ENCODE data around the gene DNAH10.
"Not testable (repeated sequence)": the region's sequence is repeated elsewhere in the genome, so short reads cannot be mapped to it uniquely, and the experiment has no call there.

Gene DNAH10

GRCh38 chr12:123891011-123891410 is 128.9 kb downstream of the DNAH10 start:
- DNase-seq, result no peak

DNA sequence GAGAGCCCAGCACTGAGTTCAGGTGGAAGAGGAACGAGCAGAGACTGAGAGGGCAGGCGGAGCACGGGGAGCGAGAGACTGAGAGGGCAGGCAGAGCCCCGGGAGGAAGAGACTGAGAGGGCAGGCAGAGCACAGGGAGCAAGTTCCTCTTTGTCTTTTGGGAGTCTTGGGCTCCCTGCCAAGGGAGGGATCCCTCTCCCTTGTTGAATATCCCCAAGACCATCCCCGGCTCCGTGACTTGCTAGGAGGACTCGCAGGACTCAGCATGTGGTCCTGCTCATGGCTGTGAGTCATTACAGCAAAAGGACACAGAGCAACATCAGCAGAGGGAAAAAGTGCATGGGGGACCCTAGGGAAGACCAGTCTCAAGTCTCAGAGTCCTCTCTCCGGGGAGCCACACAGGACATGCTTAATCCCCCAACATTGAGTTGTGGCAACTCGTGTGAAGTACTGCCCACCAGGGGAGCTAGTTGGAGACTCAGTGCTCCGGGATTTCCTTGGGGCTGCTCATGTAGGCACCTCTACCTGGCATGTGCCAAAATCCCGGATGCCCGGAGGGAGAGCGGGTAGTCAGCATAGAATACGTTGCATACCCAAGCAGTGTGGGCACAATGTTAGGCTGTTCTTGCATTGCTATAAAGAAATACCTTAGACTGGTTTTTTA is 129.5 kb downstream of the DNAH10 start:
- no peak for DNase-seq

GRCh38 chr12:123892180-123892559 is 130.1 kb downstream of the DNAH10 start:
- no peak for DNase-seq

DNA sequence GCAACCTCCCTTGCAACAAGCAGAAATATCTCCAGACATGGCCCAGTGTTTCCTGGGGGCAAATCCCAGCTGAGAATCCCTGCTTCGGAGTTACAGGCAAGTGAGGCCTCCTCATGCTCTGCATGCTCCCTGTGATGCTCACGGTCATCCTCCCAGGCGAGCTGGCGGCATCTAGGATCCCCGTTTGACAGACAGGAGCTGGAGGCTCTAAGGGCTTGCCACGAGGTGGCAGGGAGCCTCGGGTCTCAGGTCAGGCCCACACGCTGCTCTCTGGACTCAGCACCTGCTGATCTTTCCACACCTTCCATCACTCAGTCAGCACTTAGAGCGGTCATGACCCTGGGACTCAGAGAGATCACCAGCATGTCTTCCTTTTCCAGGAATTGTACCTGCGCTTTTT is 130.8 kb downstream of the DNAH10 start:
- no peak for DNase-seq

DNA sequence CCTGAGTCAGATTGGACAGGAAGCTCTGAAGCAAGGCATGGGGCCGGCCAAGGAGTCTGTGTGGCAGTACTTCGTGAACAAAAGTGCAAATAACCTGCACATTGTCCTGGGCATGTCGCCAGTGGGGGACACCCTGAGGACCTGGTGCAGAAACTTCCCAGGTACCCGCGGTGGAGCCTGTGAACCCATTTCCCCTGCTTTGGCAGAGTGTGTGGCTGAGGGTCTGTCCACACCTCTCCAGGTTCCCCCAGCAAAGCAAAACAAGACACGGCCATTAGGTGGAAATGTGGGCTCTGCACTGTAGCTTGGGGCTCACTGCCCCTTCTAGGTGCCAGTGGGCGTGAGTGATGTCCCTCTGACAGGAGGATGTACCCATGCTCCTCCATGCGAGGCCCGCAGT is 131.2 kb downstream of the DNAH10 start:
- DNase-seq, result no peak

GRCh38 chr12:123894823-123895345 is 132.8 kb downstream of the DNAH10 start:
- DNase-seq, result no peak

GRCh38 chr12:123895451-123895850 is 133.3 kb downstream of the DNAH10 start:
- no peak for DNase-seq

DNA sequence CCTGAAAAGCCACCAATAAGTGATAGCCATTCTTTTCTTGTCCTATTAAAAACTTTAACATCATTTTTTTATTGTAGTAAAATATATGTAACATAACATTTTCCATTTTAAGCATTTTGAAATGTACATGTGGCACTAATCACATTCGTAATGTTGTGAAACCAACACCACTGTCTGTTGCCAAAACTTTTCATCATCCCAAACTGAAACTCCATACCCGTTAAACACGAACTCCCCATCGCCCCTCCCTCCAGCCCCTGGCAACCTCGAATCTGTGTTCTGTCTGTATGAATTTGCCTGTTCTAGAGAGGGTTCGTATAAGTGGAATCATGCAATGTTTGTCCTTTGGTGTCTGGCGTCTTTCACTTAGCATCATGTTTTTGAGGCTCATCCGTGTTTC is 134.7 kb downstream of the DNAH10 start:
- DNase-seq, result no peak

DNA sequence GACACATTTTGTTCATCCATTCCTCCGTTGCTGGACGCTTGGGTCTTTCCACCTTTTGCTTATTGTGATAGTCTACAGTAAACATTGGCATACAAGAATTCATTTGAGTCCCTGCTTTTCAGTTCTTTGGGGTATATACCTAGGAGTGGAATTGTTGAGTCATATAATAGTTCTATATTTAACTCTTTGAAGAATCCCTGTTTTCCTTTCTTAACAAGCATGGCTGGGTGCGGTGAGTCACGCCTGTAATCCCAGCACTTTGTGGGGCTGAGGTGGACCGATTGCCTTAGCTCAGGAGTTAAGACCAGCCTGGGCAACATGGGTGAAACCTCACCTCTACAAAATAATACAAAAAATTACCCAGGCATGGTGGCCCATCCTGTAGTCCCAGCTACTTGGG is 135.1 kb downstream of the DNAH10 start:
- no peak for DNase-seq

- no peak for DNase-seq
These were observed 136.6 kb downstream of the DNAH10 start for GRCh38 chr12:123898673-123899072.

GRCh38 chr12:123899368-123899767 is 137.3 kb downstream of the DNAH10 start:
- no peak for DNase-seq

DNA sequence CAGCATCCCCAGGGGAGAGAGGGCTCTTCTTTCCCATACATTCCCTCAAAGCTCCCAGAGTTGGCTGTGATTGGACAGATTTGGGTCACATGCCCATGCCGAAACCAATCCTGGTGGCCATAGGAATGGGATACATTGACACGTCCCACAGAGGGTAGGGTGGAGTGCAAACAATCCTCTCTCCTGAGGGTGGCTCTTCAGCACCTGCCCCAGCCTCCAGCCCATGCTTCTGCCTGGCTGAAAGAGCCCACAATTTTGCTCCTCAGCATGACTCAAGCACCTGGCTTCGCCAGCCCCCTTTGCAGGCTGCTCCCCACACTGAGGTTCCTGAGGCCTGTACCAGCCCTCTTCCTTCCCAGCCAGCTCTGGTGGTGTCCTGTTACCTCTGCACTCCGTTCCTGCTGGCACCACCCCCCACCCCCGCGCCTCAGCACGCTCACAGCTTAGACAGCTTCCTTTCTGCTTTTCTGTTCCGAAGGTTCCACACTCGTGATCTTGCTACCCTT is 138.8 kb downstream of the DNAH10 start:
- no peak for DNase-seq

DNA sequence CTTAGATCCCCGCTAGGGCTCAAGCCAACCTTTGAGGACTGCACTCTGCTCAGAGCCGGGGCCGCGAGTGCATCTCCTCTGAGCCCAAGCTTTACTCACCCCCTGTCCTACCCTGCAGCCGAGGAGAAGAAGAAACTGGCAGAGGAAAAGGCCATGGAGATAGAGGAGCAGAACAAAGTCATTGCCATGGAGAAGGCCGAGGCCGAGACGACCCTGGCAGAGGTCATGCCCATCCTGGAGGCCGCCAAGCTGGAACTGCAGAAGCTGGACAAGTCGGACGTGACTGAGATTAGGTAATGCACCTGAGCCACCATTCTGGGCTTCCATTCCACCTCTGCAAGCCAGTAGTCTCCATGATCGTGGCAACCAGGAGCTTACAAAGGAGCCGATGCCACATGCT is 140.7 kb downstream of the DNAH10 start:
- no peak for DNase-seq

DNA sequence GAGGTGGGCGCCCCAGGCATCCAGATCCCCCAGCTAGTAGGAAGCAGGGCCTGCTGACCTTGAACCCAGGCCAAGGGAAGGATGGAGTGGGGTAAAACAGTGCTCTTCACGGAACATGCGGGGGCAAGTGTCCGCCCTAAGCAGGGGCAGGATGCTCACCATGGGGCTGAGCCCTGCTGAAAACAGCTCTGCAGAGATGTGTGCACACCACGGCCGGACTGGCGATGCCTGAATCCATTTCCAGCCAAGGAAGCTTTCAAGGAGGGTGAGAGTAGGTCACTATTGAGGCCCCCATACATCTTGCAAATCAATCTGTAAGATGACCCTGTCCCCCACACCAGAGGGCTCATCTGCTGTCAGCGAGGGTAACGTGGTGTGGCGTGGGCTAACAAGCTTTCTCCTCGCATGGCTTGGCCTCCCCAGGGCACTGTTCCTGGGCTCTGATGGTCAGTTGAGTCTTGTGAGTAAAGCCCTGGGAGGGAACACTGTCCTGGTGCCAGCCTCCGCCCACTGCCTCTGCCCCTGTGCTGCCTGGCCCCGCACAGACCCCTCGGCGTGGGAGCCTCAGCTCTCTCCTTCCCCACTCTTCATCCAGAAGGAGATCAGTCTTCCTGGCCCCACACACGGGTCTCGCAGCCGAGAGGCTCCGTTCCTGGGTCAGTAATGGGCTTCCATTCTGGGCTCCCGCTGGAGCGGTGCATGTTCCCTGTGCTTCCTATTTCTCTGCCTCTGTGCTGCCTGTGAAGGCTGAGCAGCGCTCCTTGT is 141.4 kb downstream of the DNAH10 start:
- no peak for DNase-seq

GRCh38 chr12:123905319-123905925 is 143.3 kb downstream of the DNAH10 start:
- DNase-seq, result no peak

DNA sequence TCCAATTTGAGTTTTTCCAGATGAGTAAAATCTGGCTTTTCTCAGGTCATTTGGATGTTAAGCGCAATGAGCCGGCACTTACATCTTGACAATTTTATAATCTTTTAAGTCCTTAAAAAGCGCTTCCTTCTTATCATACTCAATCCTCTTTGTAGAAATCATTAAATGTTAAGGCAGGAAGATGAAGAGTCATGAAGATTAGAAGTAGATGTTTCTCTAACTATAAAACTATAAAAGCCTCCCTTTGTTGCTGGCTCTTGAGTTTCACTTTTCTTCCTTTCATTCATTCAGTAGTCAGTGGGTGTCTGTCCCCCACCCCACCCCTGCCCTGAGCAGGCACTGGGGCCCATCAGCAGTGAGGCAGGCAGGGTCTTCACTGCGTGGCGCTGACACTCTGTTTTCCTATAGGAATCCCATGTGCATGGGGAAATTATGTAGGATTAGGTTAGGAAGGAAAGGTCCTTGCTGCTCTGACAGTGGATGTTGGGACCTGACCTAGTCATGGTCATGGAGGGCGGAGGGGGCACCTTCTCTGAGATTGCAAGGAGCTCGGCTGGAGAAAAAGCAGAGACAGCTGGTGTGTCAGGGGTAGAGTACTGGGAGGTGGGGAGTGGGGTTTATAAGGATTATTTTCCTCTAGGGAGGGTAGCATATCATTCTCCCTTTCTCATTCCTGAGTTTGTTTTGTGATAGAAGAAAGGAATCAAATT is 144.8 kb downstream of the DNAH10 start:
- DNase-seq, result no peak

DNA sequence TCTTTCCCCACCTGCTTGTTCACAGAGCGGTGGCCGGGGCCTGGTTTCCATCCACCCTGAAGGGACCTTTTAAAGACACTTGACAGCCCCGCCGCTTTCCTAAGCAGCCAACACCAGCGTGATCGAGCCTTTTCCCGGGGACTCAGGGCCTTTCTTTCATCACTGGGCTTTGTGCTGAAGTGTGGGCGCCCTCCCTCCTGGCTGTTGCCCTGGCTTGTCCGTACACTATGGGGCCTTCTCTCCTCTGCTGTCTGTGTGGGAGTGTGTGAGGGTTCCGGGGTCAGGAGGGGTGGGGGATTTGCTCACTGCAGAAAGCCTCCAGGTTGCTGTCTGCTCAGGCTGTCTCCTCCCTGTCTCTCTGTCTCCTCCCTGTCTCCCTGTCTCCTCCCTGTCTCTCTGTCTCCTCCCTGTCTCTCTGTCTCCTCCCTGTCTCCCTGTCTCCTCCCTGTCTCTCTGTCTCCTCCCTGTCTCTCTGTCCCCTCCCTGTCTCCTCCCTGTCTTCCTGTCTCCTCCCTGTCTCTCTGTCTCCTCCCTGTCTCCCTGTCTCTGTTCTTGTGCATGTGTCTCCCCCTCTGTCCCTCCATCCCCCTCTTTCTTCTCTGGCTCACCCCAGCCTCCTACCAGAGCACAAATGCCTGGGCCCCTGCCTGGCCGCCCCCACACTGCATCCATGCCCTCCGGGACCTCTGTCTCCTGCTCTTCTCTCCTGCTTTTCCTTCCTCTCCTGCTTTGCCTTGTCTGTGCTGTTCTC is 145.8 kb downstream of the DNAH10 start:
- DNase-seq, result no peak

- DNase-seq, result no peak
These were observed 147.0 kb downstream of the DNAH10 start for GRCh38 chr12:123908884-123909725.

GRCh38 chr12:123910057-123910456 is 148.0 kb downstream of the DNAH10 start:
- DNase-seq, result no peak

GRCh38 chr12:123910761-123911193 is 148.7 kb downstream of the DNAH10 start:
- DNase-seq, result no peak

GRCh38 chr12:123911672-123912409 is 149.7 kb downstream of the DNAH10 start:
- DNase-seq, result not testable (repeated sequence)

Data from NCI-H187 treated with DMSO at 0.1 percent for 48 hours (cell line).